ENCODE results near the gene C6orf15.

The C6orf15 gene

GRCh38 chr6:31112478-31112877 lies at the start of gene C6orf15:
Gene C6orf15 (minus strand): TSS chr6:31112575. CDS start chr6:31112555, 20 bp downstream.
- DNase-seq, result no peak

- DNase-seq, result no peak
Measured at GRCh38 chr6:31161216-31162126, 49.1 kb upstream of the C6orf15 start.

GRCh38 chr6:31158863-31159855 lies 46.8 kb upstream of the C6orf15 start:
- DNase-seq, result peak; percentile 23

- DNase-seq, result peak; percentile 96
Measured at GRCh38 chr6:31158140-31158862, 45.9 kb upstream of the C6orf15 start, which contains the start of gene TCF19. Gene TCF19 (plus strand): TSS chr6:31158589. CDS start chr6:31159470, 881 bp downstream.

GRCh38 chr6:31157513-31158139 lies 45.3 kb upstream of the C6orf15 start, which contains the start of gene CCHCR1:
Gene CCHCR1 (minus strand): TSS chr6:31157802. CDS start chr6:31157600, 202 bp downstream.
- no peak for DNase-seq

- no peak for DNase-seq
Measured at GRCh38 chr6:31156641-31157040, 44.3 kb upstream of the C6orf15 start.

- DNase-seq, result no peak
Measured at GRCh38 chr6:31154436-31154835, 42.1 kb upstream of the C6orf15 start.

GRCh38 chr6:31152781-31153180 lies 40.4 kb upstream of the C6orf15 start:
- DNase-seq, result no peak

GRCh38 chr6:31149827-31150447 lies 37.6 kb upstream of the C6orf15 start:
- no peak for DNase-seq

- no peak for DNase-seq
Measured at GRCh38 chr6:31145386-31145785, 33.0 kb upstream of the C6orf15 start.

- DNase-seq, result no peak
Measured at GRCh38 chr6:31144970-31145340, 32.6 kb upstream of the C6orf15 start.

- no peak for DNase-seq
Measured at GRCh38 chr6:31144296-31144969, 32.1 kb upstream of the C6orf15 start.

GRCh38 chr6:31143148-31143547 lies 30.8 kb upstream of the C6orf15 start:
- DNase-seq, result no peak

GRCh38 chr6:31142361-31142761 lies 30.0 kb upstream of the C6orf15 start:
- DNase-seq, result no peak

- no peak for DNase-seq
Measured at GRCh38 chr6:31140643-31141042, 28.3 kb upstream of the C6orf15 start.

- DNase-seq, result no peak
Measured at GRCh38 chr6:31139599-31139998, 27.2 kb upstream of the C6orf15 start.

- no peak for DNase-seq
Measured at GRCh38 chr6:31138982-31139381, 26.6 kb upstream of the C6orf15 start, which contains the start of gene PSORS1C2. Gene PSORS1C2 (minus strand): TSS chr6:31139066. CDS start chr6:31139026, 40 bp downstream.

- DNase-seq, result no peak
Measured at GRCh38 chr6:31135710-31136109, 23.3 kb upstream of the C6orf15 start.

- DNase-seq, result no peak
Measured at GRCh38 chr6:31132806-31133205, 20.4 kb upstream of the C6orf15 start.

GRCh38 chr6:31131595-31131994 lies 19.2 kb upstream of the C6orf15 start:
- DNase-seq, result no peak

GRCh38 chr6:31130751-31131150 lies 18.4 kb upstream of the C6orf15 start:
- no peak for DNase-seq

Measured in DMS79 (cell line).